H1 (cell line): ENCODE results near the gene NR1I2. TPM values are rescaled to one million over a fixed set of nuclear protein-coding genes. Genes with fewer than 3 reads are reported as not detected.

Source experiments
- ASH2L ChIP-seq: fragments of 200-600, 300-600 bp; sonication (generic); IDR thresholded peaks from one replicate; pipeline ENCODE4 v1.7.1; 2017; ENCODE audit warnings: low read length
- CBX8 ChIP-seq: fragments of 300-800, 300-1000 bp; sonication (generic); IDR thresholded peaks from 2 replicates; pipeline ENCODE4 v1.7.1; 2016; ENCODE audit warnings: low read depth, low read length, borderline replicate concordance
- polyA plus RNA-seq, 7 experiments: library from polyadenylated mRNA; depleted of rRNA in 3 of 7; stranded (reverse) in 5 of 7; unstranded in 2 of 7; fragments of >200 nt in 5 of 7; fragments of 200-250 nt in 2 of 7; gene quantifications; 1 replicate in 5 of 7; 2 replicates in 1 of 7; 4 replicates in 1 of 7; pipeline versions ENCODE4 v1.2.1 to v1.2.3, GENCODE V29; 2011 to 2013; ENCODE audit warnings: missing spikeins in 2 of 7, mixed read lengths in 2 of 7
- total RNA-seq: library from RNA; stranded (reverse); fragmentation: NEBNext Ultra II Directional; extraction: Animal tissue kit (Norgen Biotek cat#: 25700); gene quantifications from 2 replicates; pipeline ENCODE4 v1.2.1, GENCODE V29; 2021
- TF ChIP-seq, protein P1 (sequence below): IDR thresholded peaks from 2 replicates; pipeline ENCODE4 v1.6.1; 2012; ENCODE audit warnings: inconsistent platforms

The NR1I2 gene
- total and polyA plus RNA-seq, 2 of the 8 experiments (the other 6 are each of a cell fraction or from before 2014, with no cell fraction given) = 0.28 to 1.8 TPM

DNA sequence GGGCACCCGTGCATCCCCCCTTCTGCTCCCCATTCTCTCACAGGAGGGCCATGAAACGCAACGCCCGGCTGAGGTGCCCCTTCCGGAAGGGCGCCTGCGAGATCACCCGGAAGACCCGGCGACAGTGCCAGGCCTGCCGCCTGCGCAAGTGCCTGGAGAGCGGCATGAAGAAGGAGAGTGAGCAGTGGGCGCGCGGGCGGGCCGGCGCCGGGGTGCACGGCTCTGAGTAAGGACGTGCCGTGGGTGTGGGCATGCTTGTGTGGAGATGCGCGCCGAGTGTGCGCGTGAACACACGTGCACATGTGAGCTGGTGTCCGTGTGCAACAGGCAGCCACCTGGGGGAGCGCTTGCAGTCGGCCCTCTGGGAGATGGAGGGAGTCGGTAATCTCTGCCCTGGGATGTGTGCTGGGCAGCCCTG, 28.1 kb downstream of the NR1I2 start (continued):
- TF ChIP-seq, protein P1, sequence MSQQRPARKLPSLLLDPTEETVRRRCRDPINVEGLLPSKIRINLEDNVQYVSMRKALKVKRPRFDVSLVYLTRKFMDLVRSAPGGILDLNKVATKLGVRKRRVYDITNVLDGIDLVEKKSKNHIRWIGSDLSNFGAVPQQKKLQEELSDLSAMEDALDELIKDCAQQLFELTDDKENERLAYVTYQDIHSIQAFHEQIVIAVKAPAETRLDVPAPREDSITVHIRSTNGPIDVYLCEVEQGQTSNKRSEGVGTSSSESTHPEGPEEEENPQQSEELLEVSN = peak; percentile 36
- TF ChIP-seq ASH2L (peak; percentile 50), CBX8 (no peak)
